Measurements from ENCODE around the gene HCAR3. TPM values are rescaled to one million over a fixed set of nuclear protein-coding genes. Genes with fewer than 3 reads are reported as not detected.
A peak's percentile ranks its signal among the peaks of the same experiment; 100 is the strongest.
"Not testable (repeated sequence)": the region's sequence is repeated elsewhere in the genome, so short reads cannot be mapped to it uniquely, and the experiment has no call there.

The HCAR3 gene
- not detected for total RNA-seq

DNA sequence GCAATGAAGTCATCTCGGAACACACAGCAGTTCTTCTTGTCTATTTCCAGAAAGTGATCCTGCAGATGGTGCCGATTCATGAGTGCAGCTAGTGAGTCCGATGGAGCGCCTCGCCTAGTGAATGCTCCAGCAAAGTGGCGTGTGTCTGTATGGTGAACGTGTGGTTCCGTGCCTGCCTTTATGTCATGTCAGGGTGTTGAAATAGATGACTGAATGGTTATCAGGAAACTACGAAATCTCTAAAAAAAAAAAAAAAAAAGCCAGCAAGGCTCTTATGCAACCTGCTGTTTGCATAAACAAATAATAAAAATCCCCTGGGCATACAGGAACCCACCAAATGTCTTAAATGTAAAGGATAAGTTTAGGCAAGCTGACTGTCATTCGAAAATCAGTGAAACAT lies at the start of gene HCAR3:
Gene HCAR3 (minus strand): TSS at position 154 of the 400 bp plus-strand sequence. CDS start 74 bp downstream, at position 80.
- H3K9me3 Mint-ChIP-seq; H3K4me3 Mint-ChIP-seq; DNase-seq; POLR2A ChIA-PET; H3K36me3 Mint-ChIP-seq; ATAC-seq (ENCODE audit: low read depth); H3K27me3 Mint-ChIP-seq; H3K4me1 Mint-ChIP-seq; H3K27ac Mint-ChIP-seq: not testable (repeated sequence)

- H3K4me3 Mint-ChIP-seq: no peak overlapping the region
- H3K27ac Mint-ChIP-seq: no peak overlapping the region
- H3K27me3 Mint-ChIP-seq: no peaks in the 10 kb centered on the region
- ATAC-seq (ENCODE audit: low read depth) (no peak), DNase-seq (no peak)
- peaks cover 25% of the 10 kb centered on the region for H3K4me1 Mint-ChIP-seq
- no peaks in the 10 kb centered on the region for H3K9me3 Mint-ChIP-seq
- POLR2A ChIA-PET: no interaction called here
- H3K36me3 Mint-ChIP-seq: peaks cover 39% of the 10 kb centered on the region
Observed at GRCh38 chr12:122757568-122757967, 41.0 kb upstream of the HCAR3 start.

DNA sequence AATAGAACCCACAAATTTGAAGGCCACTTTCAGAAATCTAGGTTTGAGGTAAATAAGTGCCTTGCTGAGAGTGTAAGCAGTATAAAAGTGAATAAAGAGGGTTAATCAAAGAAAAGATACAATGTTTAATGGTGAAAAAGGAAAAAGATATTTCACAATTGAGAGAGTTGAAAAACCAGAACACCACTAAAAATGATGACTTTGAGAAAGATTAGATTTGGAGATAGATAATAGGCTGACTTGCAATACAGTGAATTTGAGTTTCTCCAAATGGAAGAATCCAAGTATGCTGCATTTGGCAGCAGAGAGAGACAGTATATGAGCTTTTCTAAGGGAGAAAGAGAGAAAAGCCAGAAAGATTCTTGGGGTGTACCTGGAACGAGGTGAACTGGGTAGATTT lies 38.2 kb upstream of the HCAR3 start:
- Mint-ChIP-seq H3K4me1 (peaks cover 30% of the 10 kb centered on the region), H3K27ac (no peak overlapping the region), H3K27me3 (no peaks in the 10 kb centered on the region), H3K4me3 (no peak overlapping the region), H3K36me3 (peaks cover 35% of the 10 kb centered on the region), H3K9me3 (no peaks in the 10 kb centered on the region)
- no peak for ATAC-seq (ENCODE audit: low read depth)
- POLR2A ChIA-PET: no interaction called here
- DNase-seq: no peak

DNA sequence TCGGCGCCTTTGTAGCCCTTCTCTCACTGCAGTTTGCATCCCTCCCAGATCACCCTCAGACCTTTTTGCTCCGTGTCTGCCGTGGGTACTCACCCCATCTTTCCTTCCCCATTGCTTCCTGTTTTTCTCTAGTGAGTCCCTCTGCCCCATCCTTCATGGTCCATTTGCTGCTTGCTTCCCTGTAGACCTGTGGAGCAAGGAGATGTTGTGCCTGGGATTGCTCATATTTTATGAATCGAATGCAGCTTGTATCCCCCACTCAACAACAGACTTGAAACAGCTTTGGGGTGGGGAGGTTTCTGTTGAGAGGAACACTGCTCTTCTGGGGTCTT lies 36.7 kb upstream of the HCAR3 start:
- POLR2A ChIA-PET: interaction anchor here (0.9 to 1.7 kb wide), 4 partner anchors 8 to 228 kb away, joined by 3 to 9 read pairs (median 6); partner anchors contain the start of genes KNTC1 and RSRC2
- Mint-ChIP-seq H3K9me3 (no peaks in the 10 kb centered on the region), H3K36me3 (peaks cover 29% of the 10 kb centered on the region), H3K27ac (peak overlapping the region; percentile 99), H3K4me3 (peak overlapping the region; percentile 100), H3K27me3 (no peaks in the 10 kb centered on the region), H3K4me1 (peaks cover 30% of the 10 kb centered on the region)
- ATAC-seq (ENCODE audit: low read depth) (no peak), DNase-seq (no peak)

DNA sequence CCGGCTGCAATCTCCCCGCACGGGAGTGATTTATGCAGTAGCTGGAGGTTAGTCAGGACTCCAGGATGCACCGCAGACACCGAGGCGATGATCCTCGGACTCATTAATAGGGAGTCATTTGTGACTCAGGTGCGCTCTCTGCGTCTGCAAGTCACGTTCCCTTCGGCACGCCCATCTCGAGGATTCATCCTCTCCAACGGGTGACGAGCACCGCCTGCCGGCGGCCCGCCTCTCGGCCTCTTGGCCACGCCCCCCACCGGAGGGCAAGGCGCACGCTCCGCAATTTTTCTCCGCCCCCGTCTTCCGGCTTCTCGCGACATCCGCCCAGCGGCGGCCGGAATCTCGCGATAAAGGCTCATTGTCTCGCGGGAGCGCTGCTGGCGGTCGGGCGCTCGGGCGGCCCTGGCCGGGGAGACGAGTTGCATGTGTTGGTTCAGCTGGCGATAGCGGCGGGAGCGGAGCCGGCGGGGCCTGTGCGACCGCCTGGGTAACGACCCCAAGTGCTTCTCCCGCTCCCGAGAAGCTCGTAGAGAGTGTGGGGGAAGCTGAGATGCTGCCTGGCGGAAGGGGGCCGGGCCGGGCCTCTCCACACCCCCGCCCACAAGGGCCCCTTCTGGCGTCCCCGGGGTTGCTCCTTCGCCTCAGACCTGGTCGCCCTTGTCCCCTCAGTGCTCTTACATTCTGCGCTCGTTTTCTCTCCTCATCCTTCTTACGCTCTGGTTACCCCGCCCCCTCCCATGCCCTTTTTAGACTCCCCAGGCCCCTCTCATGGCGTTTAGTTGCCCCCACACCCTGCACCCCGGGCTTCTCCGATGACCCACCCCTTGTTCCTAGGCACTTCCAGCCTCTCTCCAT lies 36.1 kb upstream of the HCAR3 start, which contains the start of gene DENR:
Gene DENR (plus strand): TSS at position 361 of the 855 bp plus-strand sequence. CDS start 878 bp downstream, outside the sequence.
- Mint-ChIP-seq H3K4me1 (peaks cover 29% of the 10 kb centered on the region), H3K4me3 (peak within 1 kb of the TSS; percentile 100), H3K36me3 (peaks cover 25% of the 10 kb centered on the region), H3K9me3 (no peaks in the 10 kb centered on the region), H3K27ac (peak within 1 kb of the TSS; percentile 99), H3K27me3 (no peaks in the 10 kb centered on the region)
- peak; percentile 92 for ATAC-seq (ENCODE audit: low read depth)
- DNase-seq: peak; percentile 100
- POLR2A ChIA-PET: interaction anchor here (0.5 to 1.7 kb wide), 6 partner anchors 9 to 227 kb away, joined by 3 to 9 read pairs (median 4); partner anchors contain the start of genes KNTC1 and RSRC2

GRCh38 chr12:122750781-122751515 lies 34.3 kb upstream of the HCAR3 start:
- not testable (repeated sequence) for H3K27ac Mint-ChIP-seq; ATAC-seq (ENCODE audit: low read depth)
- peak overlapping the region; percentile 100 for H3K4me3 Mint-ChIP-seq

GRCh38 chr12:122749569-122750332 lies 33.1 kb upstream of the HCAR3 start:
- POLR2A ChIA-PET: no interaction called here
- Mint-ChIP-seq H3K9me3 (no peaks in the 10 kb centered on the region), H3K27ac (no peak overlapping the region), H3K36me3 (peaks cover 7% of the 10 kb centered on the region), H3K27me3 (no peaks in the 10 kb centered on the region), H3K4me3 (no peak overlapping the region), H3K4me1 (peaks cover 16% of the 10 kb centered on the region)
- DNase-seq (no peak), ATAC-seq (ENCODE audit: low read depth) (no peak)

More at GRCh38 chr12:122750781-122751515, 34.3 kb upstream of the HCAR3 start:
- Mint-ChIP-seq H3K36me3 (peaks cover 15% of the 10 kb centered on the region), H3K4me1 (peaks cover 18% of the 10 kb centered on the region)
- H3K27me3 Mint-ChIP-seq, DNase-seq, POLR2A ChIA-PET, H3K9me3 Mint-ChIP-seq: not testable (repeated sequence)

GRCh38 chr12:122747224-122748135 lies 30.9 kb upstream of the HCAR3 start:
- no peak for DNase-seq
- Mint-ChIP-seq H3K27ac (no peak overlapping the region), H3K9me3 (no peaks in the 10 kb centered on the region), H3K27me3 (no peaks in the 10 kb centered on the region), H3K36me3 (no peaks in the 10 kb centered on the region), H3K4me1 (peaks cover 9% of the 10 kb centered on the region), H3K4me3 (no peak overlapping the region)
- POLR2A ChIA-PET: no interaction called here
- ATAC-seq (ENCODE audit: low read depth): no peak

- Mint-ChIP-seq H3K27ac (no peak overlapping the region), H3K9me3 (no peaks in the 10 kb centered on the region)
- no peak for ATAC-seq (ENCODE audit: low read depth)
Observed at GRCh38 chr12:122743895-122744525, 27.4 kb upstream of the HCAR3 start.

GRCh38 chr12:122740351-122740750 lies 23.7 kb upstream of the HCAR3 start:
- POLR2A ChIA-PET: no interaction called here
- peaks cover 9% of the 10 kb centered on the region for H3K4me1 Mint-ChIP-seq
- H3K27me3 Mint-ChIP-seq: no peaks in the 10 kb centered on the region
- H3K36me3 Mint-ChIP-seq: peaks cover 1% of the 10 kb centered on the region
- no peaks in the 10 kb centered on the region for H3K9me3 Mint-ChIP-seq
- H3K27ac Mint-ChIP-seq: no peak overlapping the region
- H3K4me3 Mint-ChIP-seq: no peak overlapping the region
- no peak for DNase-seq
- ATAC-seq (ENCODE audit: low read depth): no peak

More at GRCh38 chr12:122743895-122744525, 27.4 kb upstream of the HCAR3 start:
- POLR2A ChIA-PET: no interaction called here
- peaks cover 4% of the 10 kb centered on the region for H3K4me1 Mint-ChIP-seq
- no peaks in the 10 kb centered on the region for H3K36me3 Mint-ChIP-seq
- no peak overlapping the region for H3K4me3 Mint-ChIP-seq
- no peaks in the 10 kb centered on the region for H3K27me3 Mint-ChIP-seq
- DNase-seq: no peak

- ATAC-seq (ENCODE audit: low read depth) (peak; percentile 26), DNase-seq (no peak)
- no peak overlapping the region for H3K4me3 Mint-ChIP-seq
- peaks cover 13% of the 10 kb centered on the region for H3K4me1 Mint-ChIP-seq
- H3K9me3 Mint-ChIP-seq: no peaks in the 10 kb centered on the region
- no peaks in the 10 kb centered on the region for H3K27me3 Mint-ChIP-seq
- H3K27ac Mint-ChIP-seq: no peak overlapping the region
- peaks cover 1% of the 10 kb centered on the region for H3K36me3 Mint-ChIP-seq
- POLR2A ChIA-PET: no interaction called here
Observed at GRCh38 chr12:122738571-122738970, 22.0 kb upstream of the HCAR3 start.

DNA sequence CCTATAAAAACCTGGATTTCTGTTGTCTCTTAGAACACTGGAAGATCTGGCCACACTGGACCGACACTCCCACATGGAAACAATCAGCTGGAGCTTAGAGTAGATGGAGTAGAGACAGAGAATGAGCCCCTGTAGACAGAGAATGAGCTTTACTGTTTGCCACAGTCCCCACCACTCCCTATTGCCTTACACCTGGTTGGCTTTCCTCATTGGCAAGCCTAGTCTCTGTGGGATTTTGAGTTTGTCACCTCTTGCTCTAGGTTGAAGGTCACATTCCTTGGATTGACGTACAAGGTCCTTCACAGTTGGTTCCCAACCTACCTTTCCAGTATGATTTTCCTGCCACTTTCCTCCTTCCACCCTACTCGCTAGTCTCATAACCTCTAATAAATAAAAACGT lies 16.0 kb upstream of the HCAR3 start:
- Mint-ChIP-seq H3K4me1 (peaks cover 46% of the 10 kb centered on the region), H3K27me3 (no peaks in the 10 kb centered on the region), H3K27ac (peak overlapping the region; percentile 76), H3K9me3 (peaks cover 1% of the 10 kb centered on the region), H3K4me3 (no peak overlapping the region), H3K36me3 (peaks cover 1% of the 10 kb centered on the region)
- ATAC-seq (ENCODE audit: low read depth) (no peak), DNase-seq (no peak)
- POLR2A ChIA-PET: interaction anchor here (2.1 kb wide), 1 partner anchor 20 kb away, joined by 8 read pairs; the partner anchor contains the start of gene DENR
